ENCODE results near the gene SIK3.

SIK3 gene

GRCh38 chr11:116825434-116825833 lies 272.8 kb downstream of the SIK3 start:
- no peak for TF ChIP-seq CTCF (IDR thresholded peaks at IDR 0.05)
- Histone ChIP-seq H3K27ac (no peak overlapping the region), H3K9me3 (no peaks in the 10 kb centered on the region), H3K27me3 (no peaks in the 10 kb centered on the region), H3K36me3 (no peaks in the 10 kb centered on the region), H3K4me1 (ENCODE audit: control insufficient read depth in 1 of 2, insufficient read depth in 1 of 2, low read depth in 1 of 2, low read length in 1 of 2) (no peaks in the 10 kb centered on the region), H3K4me3 (ENCODE audit: low read depth in 1 of 2, low read length in 1 of 2) (no peak overlapping the region)

- TF ChIP-seq CTCF (IDR thresholded peaks at IDR 0.05), result no peak
- H3K4me3 ChIP-seq (ENCODE audit: low read depth in 1 of 2, low read length in 1 of 2), result no peak within 1 kb of the TSS
- no peaks in the 10 kb centered on the region for H3K27me3 ChIP-seq
- H3K36me3 ChIP-seq, result no peaks in the 10 kb centered on the region
- no peaks in the 10 kb centered on the region for H3K9me3 ChIP-seq
- no peaks in the 10 kb centered on the region for H3K4me1 ChIP-seq (ENCODE audit: control insufficient read depth in 1 of 2, insufficient read depth in 1 of 2, low read depth in 1 of 2, low read length in 1 of 2)
- no peak within 1 kb of the TSS for H3K27ac ChIP-seq
These were observed 275.0 kb downstream of the SIK3 start, which contains the start of gene APOA4 for GRCh38 chr11:116823031-116823843. APOA4 (minus strand) TSS chr11:116823304; CDS start chr11:116823191, 113 bp downstream.

GRCh38 chr11:116822575-116822974 lies 275.7 kb downstream of the SIK3 start:
- H3K9me3 ChIP-seq, result no peaks in the 10 kb centered on the region
- no peaks in the 10 kb centered on the region for H3K27me3 ChIP-seq
- H3K4me3 ChIP-seq (ENCODE audit: low read depth in 1 of 2, low read length in 1 of 2), result no peak overlapping the region
- no peaks in the 10 kb centered on the region for H3K36me3 ChIP-seq
- no peak overlapping the region for H3K27ac ChIP-seq
- no peak for TF ChIP-seq CTCF (IDR thresholded peaks at IDR 0.05)
- no peaks in the 10 kb centered on the region for H3K4me1 ChIP-seq (ENCODE audit: control insufficient read depth in 1 of 2, insufficient read depth in 1 of 2, low read depth in 1 of 2, low read length in 1 of 2)

- no peaks in the 10 kb centered on the region for H3K9me3 ChIP-seq
- H3K27me3 ChIP-seq, result no peaks in the 10 kb centered on the region
- H3K27ac ChIP-seq, result no peak overlapping the region
- H3K4me1 ChIP-seq (ENCODE audit: control insufficient read depth in 1 of 2, insufficient read depth in 1 of 2, low read depth in 1 of 2, low read length in 1 of 2), result no peaks in the 10 kb centered on the region
- H3K36me3 ChIP-seq, result no peaks in the 10 kb centered on the region
- no peak for TF ChIP-seq CTCF (IDR thresholded peaks at IDR 0.05)
- H3K4me3 ChIP-seq (ENCODE audit: low read depth in 1 of 2, low read length in 1 of 2), result no peak overlapping the region
These were observed 276.9 kb downstream of the SIK3 start for GRCh38 chr11:116821050-116821918.

- no peaks in the 10 kb centered on the region for H3K27me3 ChIP-seq
- no peak overlapping the region for H3K4me3 ChIP-seq (ENCODE audit: low read depth in 1 of 2, low read length in 1 of 2)
- H3K36me3 ChIP-seq, result no peaks in the 10 kb centered on the region
- no peak for TF ChIP-seq CTCF (IDR thresholded peaks at IDR 0.05)
- H3K4me1 ChIP-seq (ENCODE audit: control insufficient read depth in 1 of 2, insufficient read depth in 1 of 2, low read depth in 1 of 2, low read length in 1 of 2), result no peaks in the 10 kb centered on the region
- no peaks in the 10 kb centered on the region for H3K9me3 ChIP-seq
- no peak overlapping the region for H3K27ac ChIP-seq
These were observed 279.2 kb downstream of the SIK3 start for GRCh38 chr11:116819049-116819448.
